Measurements from ENCODE around the gene MTA1.

DNA sequence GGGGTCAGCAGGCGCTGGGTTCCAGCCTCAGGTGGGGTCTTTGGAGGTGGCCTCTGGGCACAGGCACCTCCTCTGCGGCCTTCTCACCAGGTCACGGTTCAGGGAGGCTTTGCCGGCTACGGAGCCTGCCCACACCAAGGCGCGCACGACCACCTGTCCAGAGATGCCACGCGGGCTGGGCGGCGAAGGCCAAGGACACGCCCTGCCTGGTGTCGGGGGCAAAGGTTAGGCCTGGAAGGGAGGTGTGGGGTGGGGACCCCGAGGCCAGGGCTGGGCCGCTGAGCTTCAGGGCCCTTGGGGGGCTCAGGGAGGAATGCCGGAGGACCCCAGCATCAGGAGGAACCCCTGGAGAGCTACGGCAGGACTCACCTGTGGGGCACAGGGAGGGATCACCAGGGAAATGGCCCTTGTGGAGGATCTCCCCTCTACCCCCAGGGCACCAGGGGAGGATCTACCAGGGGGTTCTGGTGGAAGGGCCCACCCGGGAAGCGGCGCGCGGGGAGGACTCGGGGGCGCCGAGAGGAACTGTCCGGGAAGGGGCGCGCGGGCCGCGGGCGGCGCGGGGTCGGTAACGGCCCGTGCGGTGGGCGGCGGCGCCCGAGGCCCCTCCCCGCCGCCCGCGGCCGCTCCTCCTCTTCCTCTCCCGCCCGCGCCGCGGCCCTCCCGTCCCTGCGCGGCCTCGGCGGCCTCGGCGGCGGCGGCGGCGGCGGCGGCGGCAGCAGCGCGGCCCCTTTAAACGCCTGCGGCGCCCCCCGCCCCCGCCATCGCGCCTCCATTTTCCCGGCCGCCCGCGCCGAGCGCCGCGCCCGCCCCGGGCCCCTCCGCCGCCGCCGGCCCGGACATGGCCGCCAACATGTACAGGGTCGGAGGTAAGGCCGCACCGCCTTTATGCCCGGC, at the start of gene MTA1:
- TF ChIP-seq, protein P1, sequence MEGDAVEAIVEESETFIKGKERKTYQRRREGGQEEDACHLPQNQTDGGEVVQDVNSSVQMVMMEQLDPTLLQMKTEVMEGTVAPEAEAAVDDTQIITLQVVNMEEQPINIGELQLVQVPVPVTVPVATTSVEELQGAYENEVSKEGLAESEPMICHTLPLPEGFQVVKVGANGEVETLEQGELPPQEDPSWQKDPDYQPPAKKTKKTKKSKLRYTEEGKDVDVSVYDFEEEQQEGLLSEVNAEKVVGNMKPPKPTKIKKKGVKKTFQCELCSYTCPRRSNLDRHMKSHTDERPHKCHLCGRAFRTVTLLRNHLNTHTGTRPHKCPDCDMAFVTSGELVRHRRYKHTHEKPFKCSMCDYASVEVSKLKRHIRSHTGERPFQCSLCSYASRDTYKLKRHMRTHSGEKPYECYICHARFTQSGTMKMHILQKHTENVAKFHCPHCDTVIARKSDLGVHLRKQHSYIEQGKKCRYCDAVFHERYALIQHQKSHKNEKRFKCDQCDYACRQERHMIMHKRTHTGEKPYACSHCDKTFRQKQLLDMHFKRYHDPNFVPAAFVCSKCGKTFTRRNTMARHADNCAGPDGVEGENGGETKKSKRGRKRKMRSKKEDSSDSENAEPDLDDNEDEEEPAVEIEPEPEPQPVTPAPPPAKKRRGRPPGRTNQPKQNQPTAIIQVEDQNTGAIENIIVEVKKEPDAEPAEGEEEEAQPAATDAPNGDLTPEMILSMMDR (IDR thresholded peaks at IDR 0.05; ENCODE audit: low read length) = no peak
- TF ChIP-seq EZH2phosphoT487 (IDR thresholded peaks at IDR 0.05; ENCODE audit: low read length) = no peak

Measured in MM.1S (cell line).